GM12878 (cell line): Measurements from ENCODE around the gene HYOU1. TPM values are rescaled to one million over a fixed set of nuclear protein-coding genes. Genes with fewer than 3 reads are reported as not detected.

Source experiments
- ATAC-seq: fragments of 200-7000 bp; cut with Tn5 transposase; 3 replicates; pipeline ENCODE4 v1.9.1; 2020; ENCODE audit warnings: mild to moderate bottlenecking, moderate library complexity
- BruUV-seq: library from RNA; stranded (reverse); fragments of 400-500 nt; replicated peaks from 2 replicates; lab custom pipeline; 2021; lab: Mats Ljungman, UMichigan
- CTCF ChIA-PET: fragments of 300-600 bp; sonication (Branson Sonifier 250); formaldehyde crosslinking; extraction: SDS; loops from one replicate; lab custom pipeline; 2021; ENCODE audit warnings: inconsistent platforms; lab: Yijun Ruan, JAX
- POLR2A ChIA-PET: fragments of 350-600 bp; formaldehyde crosslinking; extraction: SDS; loops from one replicate; lab custom pipeline; 2021; ENCODE audit warnings: inconsistent platforms; lab: Charles Lee
- RAD21 ChIA-PET: fragments of 300-600 bp; sonication (Branson Sonifier 250); formaldehyde crosslinking; loops from one replicate; lab custom pipeline; 2023; ENCODE audit warnings: antibody characterized with exemption; ENCODE audit not compliant: unreplicated experiment; lab: Charles Lee
- SMC1A ChIA-PET: fragments of 300-600 bp; sonication (Branson Sonifier 250); formaldehyde crosslinking; loops from one replicate; lab custom pipeline; 2023; ENCODE audit not compliant: unreplicated experiment, uncharacterized antibody; lab: Charles Lee
- DNase-seq: peaks from one replicate; pipeline ENCODE4 v3.0.0-alpha.2; 2011; ENCODE audit warnings: low read depth, low spot score
- FAIRE-seq: peaks from 3 replicates; lab custom pipeline; 2011; peaks lifted over from hg19 to GRCh38; lab: Jason Lieb, UNC
- H2AFZ ChIP-seq: 2 replicates; pipeline ENCODE4 v1.6.0; 2011; ENCODE audit warnings: low read depth, low read length, control low read depth; ENCODE audit not compliant: control insufficient read depth
- H3K27ac ChIP-seq: 2 replicates; pipeline ENCODE4 v1.5.1; 2011; ENCODE audit warnings: control low read depth; ENCODE audit not compliant: control insufficient read depth, insufficient read depth
- H3K27me3 ChIP-seq, 2 experiments: replicated peaks in 1 of 2; 2 replicates each; pipeline versions ENCODE4 v1.6.0 to v1.6.1; 2011; ENCODE audit warnings: low read length in 1 of 2; ENCODE audit not compliant: control insufficient read depth in 2 of 2, insufficient read depth in 2 of 2
- H3K36me3 ChIP-seq, 2 experiments: 2 replicates each; pipeline ENCODE4 v1.5.1; 2011; ENCODE audit warnings: low read length in 1 of 2; ENCODE audit not compliant: control insufficient read depth in 2 of 2, insufficient read depth in 2 of 2
- H3K4me1 ChIP-seq: 2 replicates; pipeline ENCODE4 v1.6.1; 2011; ENCODE audit warnings: mild to moderate bottlenecking, low read length, moderate library complexity, mixed read lengths; ENCODE audit not compliant: control insufficient read depth, insufficient read depth
- H3K4me2 ChIP-seq: 2 replicates; pipeline ENCODE4 v1.6.0; 2011; ENCODE audit warnings: control low read depth; ENCODE audit not compliant: control insufficient read depth, insufficient read depth
- H3K4me3 ChIP-seq: fragments of 200-600 bp; sonication (generic); 2 replicates; pipeline ENCODE4 v1.5.1; 2016
- H3K79me2 ChIP-seq: 2 replicates; pipeline ENCODE4 v1.6.0; 2011; ENCODE audit warnings: low read length; ENCODE audit not compliant: control insufficient read depth, insufficient read depth
- H3K9ac ChIP-seq: 2 replicates; pipeline ENCODE4 v1.8.0; 2011; ENCODE audit warnings: low read length, control low read depth, mixed read lengths; ENCODE audit not compliant: control insufficient read depth, insufficient read depth
- H3K9me3 ChIP-seq: replicated peaks from 3 replicates; pipeline ENCODE4 v1.5.1; 2011; ENCODE audit warnings: mild to moderate bottlenecking, low read length; ENCODE audit not compliant: control insufficient read depth, insufficient read depth
- H4K20me1 ChIP-seq: 2 replicates; pipeline ENCODE4 v1.6.0; 2011; ENCODE audit not compliant: control insufficient read depth, insufficient read depth
- MTA3 ChIP-seq: IDR thresholded peaks from 2 replicates; pipeline ENCODE4 v1.6.1; 2012; ENCODE audit warnings: low read length, inconsistent platforms, borderline replicate concordance
- NFYB ChIP-seq: IDR thresholded peaks from 2 replicates; pipeline ENCODE4 v1.6.1; 2011; ENCODE audit warnings: low read depth, mild to moderate bottlenecking, low read length, improper control_type of control experiment, moderate library complexity; ENCODE audit not compliant: insufficient read depth
- POLR2AphosphoS2 ChIP-seq: IDR thresholded peaks from 2 replicates; pipeline ENCODE4 v1.6.1; 2011; ENCODE audit warnings: low read depth, mild to moderate bottlenecking, low read length, improper control_type of control experiment, moderate library complexity
- RELB ChIP-seq: fragments of 450-650 bp; IDR thresholded peaks from 2 replicates; pipeline ENCODE4 v1.6.1; 2017; ENCODE audit warnings: low read depth, mild to moderate bottlenecking, moderate library complexity
- ZBTB40 ChIP-seq: fragments of 450-650 bp; IDR thresholded peaks from 2 replicates; pipeline ENCODE4 v1.6.1; 2016; ENCODE audit warnings: mild to moderate bottlenecking, moderate library complexity, borderline replicate concordance
- WGBS: methylation state at CpG from one replicate; pipeline ENCODE4 v1.1.6; 2016; ENCODE audit warnings: low lambda C conversion rate; ENCODE audit not compliant: insufficient replicate concordance, insufficient coverage; ENCODE audit errors: missing lambda C conversion rate; 5-methylcytosine and 5-hydroxymethylcytosine counted together
- in situ Hi-C: fragments of 300-500 bp; cut with MboI; formaldehyde crosslinking; loops from 9 replicates; pipeline ENCODE4 v1.14.3; 2018; ENCODE audit warnings: mixed read lengths
- intact Hi-C: fragments of 100-400 bp; cut with micrococcal nuclease; formaldehyde crosslinking; loops from one replicate; pipeline ENCODE4 v1.14.2; 2022; ENCODE audit not compliant: unreplicated experiment
- polyA plus RNA-seq, 11 experiments: library from polyadenylated mRNA; depleted of rRNA in 4 of 11; unstranded in 6 of 11; stranded (reverse) in 5 of 11; fragments of >200 nt; fragmentation: Nextera tagmentation in 4 of 11; fragmentation: Illumina TruSeq in 1 of 11; extraction: Ambion mirVana in 4 of 11; extraction: Trizol in 1 of 11; gene quantifications; 1 replicate in 1 of 11; 2 replicates in 10 of 11; pipeline versions ENCODE4 v1.2.1 to v1.2.3, GENCODE V29; 2011 to 2016; ENCODE audit warnings: inconsistent platforms in 2 of 11, missing spikeins in 2 of 11, low read depth in 1 of 11
- total RNA-seq, 4 experiments: library from RNA; depleted of rRNA in 3 of 4; stranded (reverse); fragments of >200 nt in 3 of 4; fragmentation: Illumina TruSeq in 1 of 4; extraction: Trizol in 1 of 4; gene quantifications; 2 replicates each; pipeline versions ENCODE4 v1.2.1 to v1.2.3, GENCODE V29; 2013 to 2021

HYOU1 gene
- total and polyA plus RNA-seq, 10 of the 15 experiments (the other 5 are each of a cell fraction or from before 2014, with no cell fraction given) = 15.4 to 157 (median 109) TPM

- no TSS peak for BruUV-seq
- no peak overlapping the region for H3K4me2 ChIP-seq
- ATAC-seq (no peak), FAIRE-seq (no peak), DNase-seq (no peak)
- in situ Hi-C loops (no loop called here), intact Hi-C loops (no loop called here)
- TF ChIP-seq ZBTB40 = no peak
- TF ChIP-seq NFYB = no peak
- no peak for TF ChIP-seq POLR2AphosphoS2
- TF ChIP-seq MTA3 = no peak
- no peak for TF ChIP-seq RELB
- no peaks in the 10 kb centered on the region for H3K9me3 ChIP-seq
- peaks cover 5 to 9% of the 10 kb centered on the region in 2 experiments; a peak in 3 of 4 replicates for H3K36me3 ChIP-seq
- CTCF ChIA-PET = interaction anchor here (1.0 kb wide), 1 partner anchor 40 kb away, joined by 3 read pairs; no protein-coding TSS in a partner anchor
- POLR2A ChIA-PET = interaction anchor here (0.6 kb wide), 1 partner anchor 203 kb away, joined by 3 read pairs; no protein-coding TSS in a partner anchor
- no peaks in the 10 kb centered on the region for H3K27me3 ChIP-seq
- H2AFZ ChIP-seq = no peak overlapping the region
- 59% methylated on average over 5 of the region's 5 CpGs for WGBS
- no peaks in the 10 kb centered on the region for H4K20me1 ChIP-seq
- RAD21 ChIA-PET = no interaction called here
- peaks cover 17% of the 10 kb centered on the region for H3K79me2 ChIP-seq
- H3K9ac ChIP-seq = no peak overlapping the region
- H3K4me1 ChIP-seq = peaks cover 14% of the 10 kb centered on the region
- H3K4me3 ChIP-seq = no peak overlapping the region
- no peak overlapping the region for H3K27ac ChIP-seq
- SMC1A ChIA-PET = no interaction called here
These were observed 31.9 kb downstream of the HYOU1 start for GRCh38 chr11:119025099-119025473.
